ENCODE results near the gene KIF26A. TPM values are rescaled to one million over a fixed set of nuclear protein-coding genes. Genes with fewer than 3 reads are reported as not detected.

KIF26A gene
- 0.99 and 1.7 TPM in 2 replicates for total RNA-seq

DNA sequence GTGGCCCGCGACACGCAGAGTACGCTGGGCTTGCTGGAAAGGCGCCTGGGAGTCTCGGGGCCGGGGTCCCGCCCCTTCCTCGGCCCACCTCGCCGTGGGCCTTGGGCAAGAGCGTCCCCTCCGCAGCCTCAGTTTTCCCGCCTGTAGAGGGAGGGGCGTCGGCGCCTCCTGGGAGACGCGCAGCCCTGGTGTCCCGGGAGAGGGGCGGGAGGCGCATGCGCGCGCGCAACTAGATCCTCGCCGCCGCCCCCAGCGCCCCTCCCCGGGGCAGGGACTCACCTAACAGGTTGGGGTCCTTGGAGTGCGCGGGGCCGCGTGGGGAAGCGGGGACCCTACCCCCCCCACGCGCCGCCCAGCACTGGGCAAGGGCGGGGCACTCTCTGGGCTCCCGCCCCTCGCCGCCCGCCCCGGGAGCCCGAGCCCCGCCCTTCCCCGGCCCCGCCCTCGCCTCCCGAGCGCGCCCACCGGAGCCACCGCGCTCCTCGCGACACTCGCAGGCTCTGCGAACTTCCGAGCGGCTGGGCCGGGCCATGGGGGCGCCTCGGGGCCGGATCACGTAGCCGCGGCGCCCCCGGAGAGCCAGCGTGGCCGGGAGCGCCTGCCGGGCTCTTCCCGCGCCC, at the start of gene KIF26A:
TSS of gene KIF26A (plus strand) at position 490 of the 620 bp plus-strand sequence. CDS start 136 bp downstream, outside the sequence.

Other genes with a start within 250 kb of the KIF26A start
- gene TDRD9, start 210.1 kb upstream of the KIF26A start, total RNA-seq = 0.74 and 0.92 TPM in 2 replicates
- not detected in 2 replicates for gene RD3L, start 196.1 kb upstream of the KIF26A start, total RNA-seq
- 1.8 TPM in 1 of 2 replicates, not detected in the other for gene ASPG, start 52.9 kb upstream of the KIF26A start, total RNA-seq

All from airway epithelial cell (primary cell).